GM23338 (cell line): ENCODE data around the gene DDR2. TPM values are rescaled to one million over a fixed set of nuclear protein-coding genes. Genes with fewer than 3 reads are reported as not detected.
"Not testable (repeated sequence)": the region's sequence is repeated elsewhere in the genome, so short reads cannot be mapped to it uniquely, and the experiment has no call there.

Source experiments
- ATAC-seq: fragments of 200-7000 bp; cut with Tn5 transposase; 3 replicates; pipeline ENCODE4 v1.9.1; 2020
- DNase-seq: peaks from one replicate; pipeline ENCODE4 v3.0.0-alpha.2; 2015; ENCODE audit warnings: low spot score
- H2AFZ ChIP-seq: fragments of 200-600 bp; sonication (generic); 2 replicates; pipeline ENCODE4 v1.8.0; 2016; ENCODE audit warnings: antibody characterized with exemption, mild to moderate bottlenecking, moderate library complexity
- H3F3A ChIP-seq: fragments of 200-600 bp; sonication (generic); replicated peaks from 2 replicates; pipeline ENCODE4 v1.8.0; 2017; ENCODE audit warnings: antibody characterized with exemption, mixed run types, low read depth
- H3K27ac ChIP-seq: fragments of 200-600 bp; sonication (generic); 2 replicates; pipeline ENCODE4 v1.6.1; 2016; ENCODE audit warnings: low read depth
- H3K27me3 ChIP-seq: fragments of 200-600 bp; sonication (generic); 2 replicates; pipeline ENCODE4 v1.8.0; 2016; ENCODE audit warnings: mild to moderate bottlenecking, mixed run types, moderate library complexity; ENCODE audit not compliant: insufficient read depth
- H3K36me3 ChIP-seq: fragments of 200-600 bp; sonication (generic); 2 replicates; pipeline ENCODE4 v1.8.0; 2016; ENCODE audit warnings: mild to moderate bottlenecking; ENCODE audit not compliant: insufficient read depth
- H3K4me1 ChIP-seq: fragments of 200-600 bp; sonication (generic); 2 replicates; pipeline ENCODE4 v1.8.0; 2016; ENCODE audit warnings: mild to moderate bottlenecking, moderate library complexity; ENCODE audit not compliant: insufficient read depth
- H3K4me2 ChIP-seq: fragments of 200-600 bp; sonication (generic); 2 replicates; pipeline ENCODE4 v1.7.1; 2017; ENCODE audit warnings: mixed run types
- H3K4me3 ChIP-seq: fragments of 200-600 bp; sonication (generic); 2 replicates; pipeline ENCODE4 v1.6.1; 2016; ENCODE audit warnings: mixed run types
- H3K79me2 ChIP-seq: fragments of 200-600 bp; sonication (generic); replicated peaks from 2 replicates; pipeline ENCODE4 v1.8.0; 2017; ENCODE audit warnings: mild to moderate bottlenecking; ENCODE audit not compliant: insufficient read depth
- H3K9me2 ChIP-seq: fragments of 200-600 bp; sonication (generic); 2 replicates; pipeline ENCODE4 v1.8.0; 2017; ENCODE audit not compliant: insufficient read depth
- H4K20me1 ChIP-seq: fragments of 200-600 bp; sonication (generic); replicated peaks from 2 replicates; pipeline ENCODE4 v1.8.0; 2017; ENCODE audit warnings: mild to moderate bottlenecking; ENCODE audit not compliant: insufficient read depth
- H3K27ac Mint-ChIP-seq: 2 replicates; pipeline ENCODE4 v1.8.0; 2020; ENCODE audit warnings: inconsistent platforms, mild to moderate bottlenecking, moderate library complexity, mixed read lengths
- H3K27me3 Mint-ChIP-seq: 3 replicates; pipeline ENCODE4 v1.8.0; 2022; ENCODE audit warnings: low read depth, mild to moderate bottlenecking, moderate library complexity, mixed read lengths, inconsistent platforms; ENCODE audit not compliant: insufficient read depth, poor library complexity
- H3K36me3 Mint-ChIP-seq: 3 replicates; pipeline ENCODE4 v1.8.0; 2021; ENCODE audit warnings: low read depth, mild to moderate bottlenecking, inconsistent platforms, moderate library complexity, mixed read lengths
- H3K4me1 Mint-ChIP-seq: 3 replicates; pipeline ENCODE4 v1.8.0; 2020; ENCODE audit warnings: mild to moderate bottlenecking, inconsistent platforms, mixed read lengths
- H3K4me3 Mint-ChIP-seq: 3 replicates; pipeline ENCODE4 v1.8.0; 2021; ENCODE audit warnings: moderate library complexity, mild to moderate bottlenecking, inconsistent platforms, mixed read lengths
- H3K9me3 Mint-ChIP-seq: 3 replicates; pipeline ENCODE4 v1.8.0; 2020; ENCODE audit warnings: moderate library complexity, mild to moderate bottlenecking, inconsistent platforms, mixed read lengths
- CREB1 ChIP-seq: fragments of 250-450 bp; sonication (Bioruptor Pico); IDR thresholded peaks from 2 replicates; pipeline ENCODE4 v1.5.0; 2020; ENCODE audit warnings: low read depth, mild to moderate bottlenecking, moderate library complexity
- POLR2AphosphoS5 ChIP-seq: IDR thresholded peaks from 2 replicates; pipeline ENCODE4 v1.6.1; 2016; ENCODE audit warnings: antibody characterized with exemption, low read depth
- polyA plus RNA-seq: library from polyadenylated mRNA; unstranded; fragments of >200 nt; fragmentation: Nextera tagmentation; extraction: Ambion mirVana; gene quantifications from 2 replicates; pipeline ENCODE4 v1.2.1, GENCODE V29; 2016
- total RNA-seq: library from RNA; depleted of rRNA; stranded (reverse); fragments of >200 nt; shearing (Covaris generic); gene quantifications from 2 replicates; pipeline ENCODE4 v1.2.3, GENCODE V29; 2014
- TF ChIP-seq, protein P1 (sequence below), 2 experiments: fragments of 200-600 bp in 1 of 2; sonication (generic) in 1 of 2; conservative IDR thresholded peaks; 2 replicates each; pipeline versions ENCODE4 v1.5.1 to v1.6.1; 2016 to 2017; ENCODE audit warnings: antibody characterized with exemption in 2 of 2, low read depth in 2 of 2, mild to moderate bottlenecking in 2 of 2, moderate library complexity in 1 of 2

The DDR2 gene
- total and polyA plus RNA-seq, 2 experiments from 2014 or later = 0.66 to 1.8 TPM

DNA sequence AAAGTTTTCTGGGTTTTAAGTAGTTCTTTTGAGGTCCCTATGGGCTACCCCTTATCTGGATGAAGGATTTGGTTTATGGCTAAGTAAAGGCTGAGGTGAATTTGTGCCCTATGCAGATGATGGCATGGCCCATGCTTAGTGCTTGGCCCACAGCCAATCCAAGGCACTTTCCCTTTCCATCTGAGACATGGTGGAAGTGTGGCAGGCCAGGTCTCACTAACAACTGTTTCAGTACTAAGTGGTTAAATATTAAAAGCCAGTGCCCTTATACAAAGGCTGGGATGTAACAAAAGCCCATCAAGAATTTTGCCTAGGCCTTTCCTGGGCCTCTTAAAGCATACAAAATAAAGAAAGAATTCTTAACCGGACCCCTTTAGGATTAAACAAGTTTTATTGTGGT, 156.5 kb downstream of the DDR2 start:
- not testable (repeated sequence) for H4K20me1 ChIP-seq, H3K9me3 Mint-ChIP-seq, H3K27me3 Mint-ChIP-seq, H2AFZ ChIP-seq, H3K27ac Mint-ChIP-seq, H3K27ac ChIP-seq, H3K4me2 ChIP-seq, H3K79me2 ChIP-seq, H3K4me3 Mint-ChIP-seq, ATAC-seq, H3K9me2 ChIP-seq, H3K4me3 ChIP-seq, H3K36me3 ChIP-seq, H3F3A ChIP-seq, DNase-seq, H3K27me3 ChIP-seq, H3K4me1 ChIP-seq
- peaks cover 11% of the 10 kb centered on the region; the same call in 2 of the 3 replicates for H3K36me3 Mint-ChIP-seq
- H3K4me1 Mint-ChIP-seq = peaks cover 14% of the 10 kb centered on the region; the same call in 2 of the 3 replicates

DNA sequence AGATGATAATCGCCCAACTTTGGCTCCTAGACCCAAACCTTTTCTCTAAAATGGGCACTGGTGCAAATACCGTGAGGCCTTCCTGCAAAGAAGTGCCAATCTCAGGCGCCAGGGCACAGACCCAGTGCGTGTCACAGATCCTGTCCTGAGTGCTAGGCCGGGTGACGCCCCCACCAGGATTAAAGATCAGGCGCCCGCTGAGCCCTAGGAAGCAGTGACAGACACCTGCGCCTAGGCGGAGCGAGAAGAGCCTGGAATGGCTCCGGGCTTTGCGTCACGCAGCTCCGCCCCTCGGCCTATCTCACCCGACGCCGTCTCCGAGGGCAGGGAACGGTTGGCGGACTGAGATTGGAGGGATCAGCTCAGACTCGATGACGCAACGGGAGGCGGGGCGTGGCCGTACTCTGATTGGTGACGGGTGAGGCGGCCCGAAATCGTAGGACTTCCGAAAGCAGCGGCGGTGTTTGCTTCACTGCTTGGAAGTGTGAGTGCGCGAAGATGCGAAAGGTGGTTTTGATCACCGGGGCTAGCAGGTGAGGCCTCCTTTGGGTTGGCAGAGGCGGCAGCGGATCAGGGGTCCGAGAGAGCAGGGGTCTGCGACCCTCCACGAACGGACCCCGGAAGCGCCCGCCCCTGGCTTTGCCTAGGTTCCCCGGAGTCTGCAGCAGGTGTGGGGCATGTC, 158.2 kb downstream of the DDR2 start, which contains the start of gene HSD17B7:
TSS of gene HSD17B7 (plus strand) at position 400 of the 682 bp plus-strand sequence. CDS start at position 499, 99 bp downstream.
- TF ChIP-seq, protein P1, sequence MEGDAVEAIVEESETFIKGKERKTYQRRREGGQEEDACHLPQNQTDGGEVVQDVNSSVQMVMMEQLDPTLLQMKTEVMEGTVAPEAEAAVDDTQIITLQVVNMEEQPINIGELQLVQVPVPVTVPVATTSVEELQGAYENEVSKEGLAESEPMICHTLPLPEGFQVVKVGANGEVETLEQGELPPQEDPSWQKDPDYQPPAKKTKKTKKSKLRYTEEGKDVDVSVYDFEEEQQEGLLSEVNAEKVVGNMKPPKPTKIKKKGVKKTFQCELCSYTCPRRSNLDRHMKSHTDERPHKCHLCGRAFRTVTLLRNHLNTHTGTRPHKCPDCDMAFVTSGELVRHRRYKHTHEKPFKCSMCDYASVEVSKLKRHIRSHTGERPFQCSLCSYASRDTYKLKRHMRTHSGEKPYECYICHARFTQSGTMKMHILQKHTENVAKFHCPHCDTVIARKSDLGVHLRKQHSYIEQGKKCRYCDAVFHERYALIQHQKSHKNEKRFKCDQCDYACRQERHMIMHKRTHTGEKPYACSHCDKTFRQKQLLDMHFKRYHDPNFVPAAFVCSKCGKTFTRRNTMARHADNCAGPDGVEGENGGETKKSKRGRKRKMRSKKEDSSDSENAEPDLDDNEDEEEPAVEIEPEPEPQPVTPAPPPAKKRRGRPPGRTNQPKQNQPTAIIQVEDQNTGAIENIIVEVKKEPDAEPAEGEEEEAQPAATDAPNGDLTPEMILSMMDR (conservative IDR thresholded peaks at IDR 0.05; ENCODE audit: low read depth in 2 of 2) = peak in 1 of 2 experiments; percentile 21; a peak in 1 of 4 replicates
- TF ChIP-seq POLR2AphosphoS5 = peak; percentile 62
- TF ChIP-seq CREB1 (CRISPR knock-in tag) = peak; percentile 83
- not testable (repeated sequence) for H3K4me1 ChIP-seq, H3K36me3 ChIP-seq, H3K27me3 Mint-ChIP-seq, H3K9me3 Mint-ChIP-seq, H2AFZ ChIP-seq, H3F3A ChIP-seq, H3K27me3 ChIP-seq, H3K79me2 ChIP-seq, H3K4me1 Mint-ChIP-seq, H3K9me2 ChIP-seq, H4K20me1 ChIP-seq
- Mint-ChIP-seq H3K27ac (peak within 1 kb of the TSS; percentile 98), H3K36me3 (peaks cover 11% of the 10 kb centered on the region; the same call in 2 of the 3 replicates), H3K4me3 (peak within 1 kb of the TSS; percentile 89)
- DNase-seq = peak; percentile 87
- ATAC-seq = peak; percentile 97
- H3K27ac ChIP-seq = peak within 1 kb of the TSS; percentile 79
- H3K4me3 ChIP-seq = peak within 1 kb of the TSS; percentile 65
- peak within 1 kb of the TSS; percentile 82 for H3K4me2 ChIP-seq

DNA sequence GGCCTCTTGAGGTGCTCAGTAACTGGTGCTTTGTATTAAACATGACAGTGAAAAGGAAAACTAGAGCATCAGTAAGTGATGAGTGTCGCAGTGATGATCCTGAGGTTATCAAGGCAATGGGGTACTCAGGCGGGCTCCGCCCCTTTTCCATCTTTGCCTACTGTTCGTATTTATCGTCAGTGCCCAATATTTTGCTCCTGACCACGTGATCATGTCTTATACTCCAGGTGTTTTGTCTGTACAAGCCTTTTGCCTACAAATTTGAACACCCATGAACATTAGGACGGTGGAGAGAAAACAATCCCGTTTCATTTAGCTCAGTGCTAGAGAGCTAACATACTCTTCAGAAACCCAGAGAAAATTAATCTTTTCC, 158.7 kb downstream of the DDR2 start:
- H3K27me3 Mint-ChIP-seq, DNase-seq, H3K4me1 Mint-ChIP-seq, H3K79me2 ChIP-seq, H4K20me1 ChIP-seq, ATAC-seq, H3F3A ChIP-seq, H3K36me3 ChIP-seq, H3K27me3 ChIP-seq, H3K9me3 Mint-ChIP-seq, H2AFZ ChIP-seq, H3K4me1 ChIP-seq, H3K9me2 ChIP-seq: not testable (repeated sequence)
- Histone ChIP-seq H3K27ac (peak overlapping the region; percentile 79; the same call in 1 of the 2 replicates), H3K4me3 (peak overlapping the region; percentile 65), H3K4me2 (peak overlapping the region; percentile 82)
- peak overlapping the region; percentile 89 for H3K4me3 Mint-ChIP-seq
- peak overlapping the region; percentile 98 for H3K27ac Mint-ChIP-seq
- H3K36me3 Mint-ChIP-seq = peaks cover 13% of the 10 kb centered on the region; the same call in 2 of the 3 replicates

DNA sequence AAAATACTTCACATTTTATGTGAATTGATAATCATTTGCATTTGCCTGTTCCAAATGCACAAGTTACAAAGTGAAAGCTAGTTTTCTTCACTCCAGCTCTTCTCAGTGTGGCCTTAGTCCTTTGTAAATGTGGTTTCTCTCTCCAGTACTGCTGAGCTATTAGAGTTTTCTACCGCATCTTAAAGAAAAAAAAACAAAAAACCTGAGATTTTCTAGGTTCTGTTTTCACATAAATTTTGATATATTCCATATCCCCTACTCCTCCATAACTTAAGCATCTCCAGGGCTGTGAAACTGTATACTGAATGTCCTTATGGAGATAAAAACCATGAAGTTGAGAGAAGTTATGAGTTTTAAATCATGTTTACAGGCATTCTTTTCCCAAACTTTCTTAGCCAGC, 162.0 kb downstream of the DDR2 start:
- H3K36me3 Mint-ChIP-seq = peaks cover 32% of the 10 kb centered on the region; the same call in 2 of the 3 replicates
- H3K27me3 Mint-ChIP-seq, H3K9me3 Mint-ChIP-seq, DNase-seq, H3K9me2 ChIP-seq, H3K4me1 Mint-ChIP-seq, H3K36me3 ChIP-seq, H3K4me1 ChIP-seq, H3K4me3 ChIP-seq, H2AFZ ChIP-seq, H3F3A ChIP-seq, H3K4me2 ChIP-seq, H3K4me3 Mint-ChIP-seq, H3K79me2 ChIP-seq, ATAC-seq, H3K27me3 ChIP-seq, H3K27ac ChIP-seq, H4K20me1 ChIP-seq, H3K27ac Mint-ChIP-seq: not testable (repeated sequence)

DNA sequence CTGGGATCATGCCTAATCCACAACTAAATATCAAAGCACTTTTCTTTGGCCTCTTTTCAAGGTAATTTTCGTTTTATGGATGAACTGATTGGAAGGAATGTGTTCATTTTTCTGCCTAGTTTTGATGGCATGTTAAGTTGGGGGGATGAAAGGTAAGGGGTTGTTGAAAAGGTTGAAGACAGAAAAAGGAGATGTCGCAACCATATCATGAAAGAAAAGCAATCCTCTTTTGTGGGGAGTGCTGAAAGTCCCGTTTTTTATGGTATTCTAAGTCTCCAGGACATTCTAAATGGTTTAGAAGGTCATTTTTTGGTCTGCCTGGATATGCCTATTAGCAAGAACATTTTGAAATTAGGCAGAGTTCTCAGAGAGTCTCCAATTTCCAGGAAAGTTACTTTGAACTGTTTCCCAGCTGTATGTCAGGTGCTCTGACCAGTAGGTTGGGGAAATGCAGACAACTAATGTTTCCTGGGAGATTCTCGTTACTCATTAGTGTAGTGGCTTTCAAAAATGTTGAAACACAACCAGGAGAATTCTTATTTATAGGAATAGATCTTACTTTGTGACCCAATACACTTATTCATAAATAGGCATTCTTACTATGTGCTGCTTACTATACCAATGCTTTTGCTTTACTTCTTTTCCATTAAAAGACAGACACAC, 164.5 kb downstream of the DDR2 start:
- Histone ChIP-seq H3K79me2 (peaks cover 13% of the 10 kb centered on the region), H3K36me3 (peaks cover 11% of the 10 kb centered on the region)
- not testable (repeated sequence) for H3K27ac ChIP-seq, H3K4me3 Mint-ChIP-seq, H3K4me1 Mint-ChIP-seq, H3K9me3 Mint-ChIP-seq, H3F3A ChIP-seq, H3K27me3 ChIP-seq, H3K9me2 ChIP-seq, H3K4me3 ChIP-seq, H3K4me1 ChIP-seq, H2AFZ ChIP-seq, H3K27me3 Mint-ChIP-seq, ATAC-seq, DNase-seq, H3K4me2 ChIP-seq, H4K20me1 ChIP-seq, H3K27ac Mint-ChIP-seq
- H3K36me3 Mint-ChIP-seq = peaks cover 55% of the 10 kb centered on the region
